ENCODE measurements around the gene OR2J1. TPM values are rescaled to one million over a fixed set of nuclear protein-coding genes. Genes with fewer than 3 reads are reported as not detected.
"Not testable (repeated sequence)": the region's sequence is repeated elsewhere in the genome, so short reads cannot be mapped to it uniquely, and the experiment has no call there.

The OR2J1 gene
- total RNA-seq, 5 donors from 2014 or later (not counting 1 experiment from before 2014, with no cell fraction given): not detected

DNA sequence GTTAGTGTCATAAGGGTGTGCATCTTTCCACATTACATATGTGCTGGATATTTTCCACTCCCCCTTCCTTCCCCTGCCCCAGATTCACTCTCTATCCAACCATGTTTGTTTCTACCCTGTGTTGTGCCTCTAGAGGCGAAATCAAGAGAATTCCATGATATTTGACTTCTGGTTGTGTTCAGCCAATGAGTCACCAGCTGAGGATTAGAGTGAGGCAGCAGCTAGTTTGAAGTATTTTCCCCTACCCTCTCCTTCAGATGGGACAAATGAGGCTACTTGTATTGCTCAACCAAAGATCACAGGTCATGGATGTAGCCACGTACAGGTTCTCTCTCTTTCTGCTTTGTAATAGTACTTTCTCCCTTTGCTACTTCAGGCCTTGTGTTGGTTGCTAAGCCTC lies 46.9 kb downstream of the OR2J1 start:
- no peak overlapping the region for H3K4me3 Mint-ChIP-seq
- no peak overlapping the region for H3K27ac Mint-ChIP-seq
- H3K4me1 Mint-ChIP-seq: no peaks in the 10 kb centered on the region
- DNase-seq (no peak), ATAC-seq (replicated peaks in 1 of 4) (no peak)
- POLR2A ChIA-PET: no interaction called here
- Histone ChIP-seq H3K27ac (ENCODE audit: low read length) (no peak overlapping the region), H3K27me3 (replicated peaks in 1 of 2; ENCODE audit: control insufficient read depth in 2 of 2, extremely low read depth in 1 of 2, insufficient read depth in 2 of 2, low read length in 1 of 2) (no peaks in the 10 kb centered on the region), H3K36me3 (ENCODE audit: control insufficient read depth in 2 of 2, extremely low read depth in 1 of 2, insufficient read depth in 1 of 2, low read length in 1 of 2) (no peaks in the 10 kb centered on the region), H3K4me1 (ENCODE audit: control insufficient read depth in 1 of 2, extremely low read depth in 1 of 2, insufficient read depth in 2 of 2, low read length in 2 of 2) (no peaks in the 10 kb centered on the region), H3K4me3 (ENCODE audit: control insufficient read depth in 1 of 2, extremely low read depth in 1 of 2, low read length in 1 of 2) (no peak overlapping the region), H3K9me3 (no peaks in the 10 kb centered on the region)
- CTCF ChIA-PET: no interaction called here
- WGBS (ENCODE audit: insufficient coverage): no CpG with 5 or more reads among the region's 2 CpGs
- H3K9me3 Mint-ChIP-seq: peaks cover 0 to 17% (median 8%) of the 10 kb centered on the region in 3 donors
- H3K27me3 Mint-ChIP-seq: peaks cover 18 to 30% of the 10 kb centered on the region in 2 donors
- no peaks in the 10 kb centered on the region for H3K36me3 Mint-ChIP-seq

DNA sequence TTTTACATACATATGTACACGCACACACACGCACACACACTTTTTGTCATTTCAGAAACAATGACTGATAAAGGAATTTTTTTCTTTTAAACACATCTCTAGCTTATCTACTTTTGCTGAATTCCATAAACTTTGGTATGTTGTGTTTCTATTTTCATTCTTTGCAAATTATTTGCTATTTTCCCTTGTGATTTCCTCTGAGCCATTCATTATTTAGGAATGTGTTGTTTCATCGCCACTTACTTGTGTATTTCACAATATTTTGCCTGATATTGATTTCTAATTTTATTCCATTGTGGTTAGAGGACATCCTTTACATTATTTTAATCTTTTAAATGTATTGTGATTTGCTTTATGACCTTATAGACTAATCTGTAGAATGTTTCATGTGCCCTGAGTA lies 47.8 kb downstream of the OR2J1 start:
- H3K36me3 Mint-ChIP-seq: no peaks in the 10 kb centered on the region
- POLR2A ChIA-PET: no interaction called here
- no CpG with 5 or more reads among the region's 3 CpGs for WGBS (ENCODE audit: insufficient coverage)
- H3K27me3 Mint-ChIP-seq: peaks cover 21 to 32% of the 10 kb centered on the region in 2 donors
- no peaks in the 10 kb centered on the region for H3K4me1 ChIP-seq (ENCODE audit: control insufficient read depth in 1 of 2, extremely low read depth in 1 of 2, insufficient read depth in 2 of 2, low read length in 2 of 2)
- no peak overlapping the region for H3K27ac ChIP-seq (ENCODE audit: low read length)
- peaks cover 0 to 17% (median 8%) of the 10 kb centered on the region in 3 donors for H3K9me3 Mint-ChIP-seq
- no peaks in the 10 kb centered on the region for H3K4me1 Mint-ChIP-seq
- ATAC-seq (replicated peaks in 1 of 4) (no peak), DNase-seq (no peak)
- H3K36me3 ChIP-seq (ENCODE audit: control insufficient read depth in 2 of 2, extremely low read depth in 1 of 2, insufficient read depth in 1 of 2, low read length in 1 of 2): no peaks in the 10 kb centered on the region
- H3K27ac Mint-ChIP-seq: no peak overlapping the region
- no peak overlapping the region for H3K4me3 Mint-ChIP-seq
- H3K9me3 ChIP-seq: no peaks in the 10 kb centered on the region
- CTCF ChIA-PET: interaction anchor here in 1 of 2 donors (0.6 kb wide), 1 partner anchor 1229 kb away, joined by 4 read pairs; no protein-coding TSS in a partner anchor
- H3K4me3 ChIP-seq (ENCODE audit: control insufficient read depth in 1 of 2, extremely low read depth in 1 of 2, low read length in 1 of 2): no peak overlapping the region
- no peaks in the 10 kb centered on the region for H3K27me3 ChIP-seq (replicated peaks in 1 of 2; ENCODE audit: control insufficient read depth in 2 of 2, extremely low read depth in 1 of 2, insufficient read depth in 2 of 2, low read length in 1 of 2)

DNA sequence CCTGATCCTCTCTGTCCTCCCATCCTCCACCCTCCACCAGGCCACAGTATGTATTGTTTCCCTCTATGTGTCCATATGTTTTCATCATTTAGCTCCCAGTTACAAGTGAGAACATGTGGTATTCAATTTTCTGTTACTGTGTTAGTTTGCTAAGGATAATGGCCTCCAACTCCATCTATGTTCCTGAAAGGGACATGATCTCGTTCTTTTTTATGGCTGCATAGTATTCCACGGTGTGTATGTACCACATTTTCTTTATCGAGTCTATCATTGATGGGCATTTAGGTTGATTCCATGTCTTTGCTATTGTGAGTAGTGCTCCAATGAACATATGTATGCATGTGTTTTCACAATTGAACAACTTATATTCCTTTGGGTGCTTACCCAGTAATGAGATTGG lies 50.2 kb downstream of the OR2J1 start:
- H3K27me3 Mint-ChIP-seq: peaks cover 33 to 49% of the 10 kb centered on the region in 2 donors
- CTCF ChIA-PET: not testable (repeated sequence)

More for the DNA sequence above, 50.2 kb downstream of the OR2J1 start:
- POLR2A ChIA-PET; H3K4me1 ChIP-seq (ENCODE audit: control insufficient read depth in 1 of 2, extremely low read depth in 1 of 2, insufficient read depth in 2 of 2, low read length in 2 of 2); H3K36me3 Mint-ChIP-seq; H3K27me3 ChIP-seq (replicated peaks in 1 of 2; ENCODE audit: control insufficient read depth in 2 of 2, extremely low read depth in 1 of 2, insufficient read depth in 2 of 2, low read length in 1 of 2); H3K4me1 Mint-ChIP-seq; H3K27ac Mint-ChIP-seq; DNase-seq; H3K36me3 ChIP-seq (ENCODE audit: control insufficient read depth in 2 of 2, extremely low read depth in 1 of 2, insufficient read depth in 1 of 2, low read length in 1 of 2); H3K9me3 ChIP-seq; ATAC-seq (replicated peaks in 1 of 4); H3K4me3 ChIP-seq (ENCODE audit: control insufficient read depth in 1 of 2, extremely low read depth in 1 of 2, low read length in 1 of 2); H3K4me3 Mint-ChIP-seq; H3K27ac ChIP-seq (ENCODE audit: low read length): not testable (repeated sequence)
- WGBS (ENCODE audit: insufficient coverage): no CpG with 5 or more reads among the region's 3 CpGs
- H3K9me3 Mint-ChIP-seq: peaks cover 0 to 17% (median 3%) of the 10 kb centered on the region in 3 donors

Other genes starting within 250 kb of the OR2J1 start
- 10 to 100 TPM; 27.2 to 91.7 (median 86.9) TPM for gene TRIM27, start 175.5 kb upstream of the OR2J1 start, total RNA-seq
- under 1 TPM; 0.22 to 0.61 (median 0.30) TPM for gene ZNF311, start 94.2 kb upstream of the OR2J1 start, total RNA-seq
- not detected for gene OR2W1, start 54.3 kb upstream of the OR2J1 start, total RNA-seq
- not detected for gene OR2B3, start 12.2 kb upstream of the OR2J1 start, total RNA-seq
- under 1 TPM in 1 of 5 donors, not detected in 4; 0.09 TPM for gene OR2J3, start 8.6 kb downstream of the OR2J1 start, total RNA-seq
- not detected for gene OR2J2, start 71.4 kb downstream of the OR2J1 start, total RNA-seq
- gene OR14J1, start 202.2 kb downstream of the OR2J1 start, total RNA-seq: not detected